GM19025 (cell line): ENCODE data around the gene TMCO4.

ENCODE experiments used
- ATAC-seq: cut with Tn5 transposase; IDR thresholded peaks from one replicate; pipeline ENCODE4 v1.9.1; 2021; ENCODE audit warnings: mild to moderate bottlenecking, low read depth, moderate library complexity; ENCODE audit not compliant: unreplicated experiment

Gene TMCO4

DNA sequence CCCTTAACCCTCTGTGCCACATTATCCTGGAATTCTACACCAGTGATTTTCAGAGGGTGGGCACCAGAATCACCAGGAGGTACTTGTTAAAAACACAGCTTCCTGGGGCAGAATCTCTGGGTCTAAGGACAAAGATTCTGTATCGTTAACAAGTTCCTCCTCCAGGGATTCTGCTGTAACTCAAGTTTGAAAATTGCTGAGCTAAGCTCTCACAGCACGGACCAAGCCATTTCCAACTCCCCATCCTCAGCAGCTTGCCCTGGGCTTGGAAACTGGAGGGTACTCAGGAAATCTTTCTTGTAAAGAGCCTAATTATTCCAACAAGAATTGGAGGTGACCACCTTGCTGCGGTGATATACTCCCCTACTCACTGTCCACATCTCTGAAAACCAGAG lies 48.8 kb downstream of the TMCO4 start:
- no peak for ATAC-seq

DNA sequence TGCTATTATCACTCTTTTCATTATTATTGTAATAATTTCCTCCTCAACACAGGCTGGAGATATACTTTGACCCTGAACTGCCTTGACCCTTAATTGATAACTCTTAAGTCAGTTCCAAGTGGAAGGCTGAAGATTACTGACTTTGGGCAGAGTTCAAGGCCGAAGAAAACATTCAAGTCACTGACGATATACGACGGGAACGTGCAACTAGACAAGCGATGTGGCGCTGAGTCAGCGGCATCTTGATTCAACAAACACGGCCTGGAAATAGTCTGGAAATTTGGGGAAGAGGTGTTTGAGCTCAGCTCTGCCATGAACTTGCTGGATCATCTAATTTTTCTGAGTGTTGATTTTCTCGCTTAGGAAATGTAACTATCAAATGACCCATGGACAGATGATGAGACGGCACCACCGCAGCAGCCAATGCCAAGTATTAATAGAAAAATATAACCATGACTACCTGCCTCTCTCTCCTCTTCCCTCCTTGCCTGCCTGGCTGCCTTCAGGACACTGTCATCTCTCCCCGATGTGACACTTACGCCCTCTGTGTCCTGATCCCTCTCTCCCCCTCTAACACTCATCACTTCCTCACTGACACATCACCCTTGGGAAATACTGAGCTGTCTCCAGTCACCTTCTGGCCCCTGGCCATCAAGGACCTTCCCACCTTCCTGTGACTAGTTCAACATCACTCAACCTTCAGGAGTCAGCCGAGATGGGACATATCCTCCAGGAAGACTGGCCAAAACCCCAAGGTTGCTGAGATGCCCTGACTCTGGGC lies 49.4 kb downstream of the TMCO4 start:
- ATAC-seq, result no peak

DNA sequence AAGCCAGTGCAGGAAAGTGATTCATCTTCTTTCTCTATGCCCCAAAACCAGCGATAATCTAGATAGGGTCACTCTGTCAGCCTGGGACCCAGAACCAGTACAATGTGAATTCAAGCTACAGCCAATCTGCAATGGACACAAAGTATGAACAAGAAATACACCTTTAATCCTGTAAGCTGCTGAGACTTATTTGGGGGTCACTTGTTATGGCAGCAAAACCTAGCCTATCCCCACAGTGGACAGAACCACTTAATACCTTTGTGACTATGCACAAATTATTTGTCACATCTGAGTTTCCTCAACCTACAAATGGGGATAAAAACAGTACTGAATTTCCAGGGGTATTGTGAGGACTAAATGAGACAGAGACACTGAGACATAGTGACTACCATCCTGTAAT lies 50.0 kb downstream of the TMCO4 start:
- ATAC-seq, result no peak

DNA sequence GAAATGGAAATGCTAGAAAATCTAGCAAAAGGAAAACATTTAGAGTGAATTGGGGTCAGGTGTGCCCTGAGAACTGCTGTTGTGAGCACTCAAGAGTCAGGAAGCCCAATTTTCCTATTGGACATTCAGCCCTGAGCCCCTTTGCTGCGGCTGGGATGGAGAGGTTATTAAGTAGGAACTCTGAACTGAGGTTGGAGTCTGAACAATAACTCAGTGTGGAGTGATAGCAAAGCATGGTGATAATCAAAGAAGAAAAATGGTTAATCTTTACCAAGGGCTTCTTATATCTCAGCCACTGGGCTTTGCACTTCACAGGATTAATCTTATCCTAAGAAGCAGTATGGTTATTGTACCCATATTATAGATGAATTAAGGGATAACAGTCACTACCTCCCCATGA lies 52.0 kb downstream of the TMCO4 start:
- ATAC-seq, result no peak

DNA sequence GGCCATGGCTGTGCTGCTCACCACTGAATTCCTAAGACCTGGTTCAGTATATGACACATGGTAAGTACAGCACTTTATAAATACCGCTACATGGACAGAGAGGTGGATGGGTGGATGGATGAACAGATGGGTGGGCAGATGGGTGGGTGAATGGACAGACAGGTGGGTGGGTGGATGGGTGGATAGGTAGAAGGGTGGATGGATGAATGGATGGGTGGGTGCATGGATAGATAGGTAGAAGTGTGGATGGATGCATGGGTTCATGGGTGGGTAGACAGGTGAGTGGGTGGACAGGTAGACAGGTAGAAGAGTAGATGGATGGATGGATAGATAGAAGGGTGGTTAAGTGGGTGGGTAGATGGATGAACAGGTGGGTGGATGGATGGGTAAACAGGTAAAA lies 54.8 kb downstream of the TMCO4 start:
- ATAC-seq, result no peak

DNA sequence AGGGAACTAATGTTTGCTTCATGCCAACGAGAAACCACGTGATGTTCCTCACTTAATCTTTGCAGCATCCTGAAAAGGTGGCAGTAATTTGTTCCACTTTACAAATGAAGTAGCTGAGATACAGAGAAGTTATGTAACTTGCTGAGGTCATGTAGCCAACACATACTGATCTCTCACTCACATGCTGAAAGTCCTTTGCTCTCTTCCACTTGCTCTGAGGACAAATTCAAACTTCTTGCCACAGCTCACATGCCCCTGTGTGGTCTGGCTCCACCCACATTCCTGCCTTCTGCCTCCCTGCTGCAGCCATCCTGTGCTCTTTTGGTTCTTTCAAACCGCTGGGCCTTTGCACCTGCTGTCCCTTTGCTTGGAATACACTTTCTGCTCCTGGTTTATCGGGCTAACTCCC lies 55.4 kb downstream of the TMCO4 start:
- no peak for ATAC-seq

DNA sequence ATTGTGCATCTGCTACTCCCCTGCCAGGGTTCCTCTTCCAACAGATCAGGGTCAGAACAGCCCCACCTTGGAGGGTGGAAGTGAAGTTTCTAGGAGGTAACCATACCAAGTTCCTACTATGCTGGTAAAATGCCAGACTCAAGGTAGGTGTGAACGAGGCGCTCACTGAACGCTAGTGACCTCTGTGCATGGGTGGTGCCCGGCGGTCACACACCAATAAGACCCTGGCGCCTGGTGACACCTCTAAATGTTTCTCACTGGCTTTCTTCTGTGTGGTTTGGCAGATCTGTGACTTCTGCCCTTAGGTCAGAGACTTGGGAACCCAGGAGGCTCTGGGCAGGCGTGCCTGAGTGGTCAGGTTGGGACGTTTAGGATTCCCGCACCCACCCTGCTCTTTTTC lies 55.9 kb downstream of the TMCO4 start:
- no peak for ATAC-seq

DNA sequence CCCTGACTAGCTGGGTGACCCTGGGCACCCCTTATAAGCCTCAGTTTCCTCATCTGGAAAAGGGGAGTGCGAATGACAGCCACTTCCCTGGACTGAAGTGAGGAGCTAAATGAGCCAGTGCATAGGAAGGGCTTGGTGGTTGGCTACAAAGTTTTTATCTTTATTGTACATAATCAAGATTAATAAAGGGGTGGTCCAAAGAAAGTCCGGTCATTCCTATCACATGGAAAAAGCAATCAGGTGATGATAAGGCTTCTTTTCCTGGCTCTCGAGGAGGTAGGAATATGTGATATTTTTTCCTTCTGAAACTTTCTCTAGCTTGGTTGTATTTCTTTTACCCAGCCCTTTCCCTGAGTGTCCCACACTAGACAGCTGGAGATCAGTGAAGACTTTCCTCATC lies 56.5 kb downstream of the TMCO4 start:
- ATAC-seq, result no peak

DNA sequence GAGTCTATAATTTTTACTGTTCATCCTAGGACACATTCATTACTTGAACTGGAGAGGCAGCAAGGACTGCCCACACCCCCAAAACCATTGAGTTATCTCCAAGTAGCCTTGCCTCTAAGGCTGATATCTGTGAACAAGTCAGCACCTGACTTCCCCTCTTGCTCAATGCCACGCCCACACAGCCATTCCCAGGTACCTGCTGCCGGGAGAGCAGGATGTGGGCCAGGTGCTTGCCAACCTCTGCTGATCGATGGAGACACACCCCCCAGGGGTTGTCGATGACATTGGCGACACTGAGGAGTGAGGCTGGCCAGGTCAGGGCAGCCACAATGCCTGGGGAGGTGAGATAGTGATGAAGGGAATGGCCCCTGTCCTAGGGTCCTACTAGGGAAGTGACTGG lies 60.1 kb downstream of the TMCO4 start:
- no peak for ATAC-seq

DNA sequence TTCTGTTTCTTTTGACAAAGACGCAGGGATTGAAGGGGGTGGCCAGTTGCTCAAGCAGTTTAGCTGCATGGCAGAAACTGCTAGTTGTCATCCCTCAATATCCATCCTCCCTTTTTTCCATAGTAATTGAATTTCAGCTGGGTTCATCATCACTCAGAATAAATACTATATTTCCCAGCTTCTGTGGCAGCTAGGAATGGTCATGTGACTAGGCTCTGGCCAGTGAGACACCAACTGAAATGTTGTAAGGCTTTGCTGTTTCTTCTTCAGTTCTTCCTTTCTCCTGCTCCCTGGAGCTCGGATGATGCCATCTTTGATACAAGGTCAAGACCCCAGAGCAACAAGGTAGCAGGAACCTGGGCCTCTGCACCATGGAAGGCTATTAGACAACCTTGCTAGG lies 61.0 kb downstream of the TMCO4 start:
- ATAC-seq, result no peak

DNA sequence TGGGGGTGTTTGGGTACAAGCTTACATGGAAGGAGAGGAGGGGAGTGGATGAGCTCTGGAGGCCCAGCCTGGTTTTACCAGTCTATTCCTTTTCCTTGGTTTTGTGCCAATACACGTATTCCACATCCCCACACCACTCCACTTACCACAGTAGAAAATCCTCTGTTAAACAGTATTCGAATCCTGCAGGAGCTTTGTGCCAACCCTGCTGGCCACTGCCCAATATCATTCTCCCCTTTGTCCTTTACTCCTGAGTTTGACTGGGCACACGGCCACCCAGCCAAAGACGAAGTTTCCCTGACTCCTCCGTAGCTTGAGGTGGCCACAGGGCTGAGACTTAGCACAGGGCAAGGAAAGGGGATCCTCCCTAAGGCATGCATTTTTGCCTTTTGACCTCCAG lies 61.6 kb downstream of the TMCO4 start:
- no peak for ATAC-seq

DNA sequence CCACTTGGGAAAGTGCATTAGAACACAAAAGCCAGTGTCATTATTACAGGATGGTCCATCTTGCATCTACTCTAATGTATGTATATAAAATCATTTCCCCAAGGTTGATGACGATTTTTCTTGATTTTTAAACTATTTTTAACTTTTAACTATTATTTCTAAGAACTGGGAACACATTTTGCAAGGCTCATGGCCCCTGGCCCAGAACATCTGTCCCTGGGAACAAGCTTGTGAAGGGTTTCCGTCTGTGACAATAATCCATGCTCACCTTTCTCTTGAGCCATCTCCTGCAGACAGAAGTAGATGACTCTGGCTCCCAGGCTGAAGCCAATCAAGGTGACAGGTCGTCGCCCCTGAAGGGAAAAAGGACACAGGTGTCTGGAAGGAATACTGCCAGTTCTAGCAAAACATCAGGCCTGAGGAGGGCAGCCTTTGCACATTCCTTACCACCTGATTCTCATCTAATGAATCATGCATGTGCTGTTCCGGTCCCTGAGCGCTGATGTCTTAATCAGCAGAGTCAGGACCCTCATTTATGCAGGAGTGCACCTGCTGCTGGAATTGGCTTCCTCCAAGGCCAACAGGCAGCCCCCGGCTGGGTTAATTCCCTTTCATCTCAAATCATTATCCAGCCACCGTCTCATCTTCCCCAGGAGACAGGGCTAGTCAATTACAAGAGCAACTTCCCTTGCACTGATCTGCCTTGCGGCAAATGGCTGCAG lies 62.5 kb downstream of the TMCO4 start:
- no peak for ATAC-seq

DNA sequence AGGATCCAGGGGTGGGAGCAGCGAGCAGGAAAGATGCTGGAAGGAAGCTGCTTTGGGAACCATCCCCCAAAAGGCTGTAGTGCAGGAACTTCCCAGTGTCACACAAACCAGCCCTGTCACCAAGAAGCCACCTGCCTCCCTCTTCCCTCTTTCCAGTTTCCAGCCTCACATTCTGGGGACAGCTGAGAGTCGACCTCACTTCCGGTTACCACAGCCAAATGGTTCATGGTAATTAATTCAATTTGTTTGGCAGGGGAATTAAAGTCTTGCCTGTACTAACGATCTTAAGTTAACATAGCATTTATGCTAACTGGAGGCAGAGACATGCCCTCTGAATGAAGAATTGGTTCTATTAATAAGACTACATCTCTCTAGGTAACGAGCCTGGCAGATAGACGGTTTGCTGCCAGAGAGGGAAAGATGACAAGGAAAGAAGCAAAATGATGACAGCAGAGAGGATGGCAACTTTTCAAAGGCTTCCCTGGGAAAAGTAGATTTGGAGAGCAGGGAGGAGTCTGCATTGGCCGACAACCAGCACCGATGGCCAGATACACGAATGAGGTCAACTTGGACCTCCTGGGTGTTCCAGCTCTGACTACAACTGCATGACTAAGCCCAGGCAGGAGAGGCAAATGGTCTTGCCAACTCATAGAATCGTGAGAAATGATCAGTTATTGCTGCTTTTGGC lies 64.1 kb downstream of the TMCO4 start:
- ATAC-seq, result no peak

DNA sequence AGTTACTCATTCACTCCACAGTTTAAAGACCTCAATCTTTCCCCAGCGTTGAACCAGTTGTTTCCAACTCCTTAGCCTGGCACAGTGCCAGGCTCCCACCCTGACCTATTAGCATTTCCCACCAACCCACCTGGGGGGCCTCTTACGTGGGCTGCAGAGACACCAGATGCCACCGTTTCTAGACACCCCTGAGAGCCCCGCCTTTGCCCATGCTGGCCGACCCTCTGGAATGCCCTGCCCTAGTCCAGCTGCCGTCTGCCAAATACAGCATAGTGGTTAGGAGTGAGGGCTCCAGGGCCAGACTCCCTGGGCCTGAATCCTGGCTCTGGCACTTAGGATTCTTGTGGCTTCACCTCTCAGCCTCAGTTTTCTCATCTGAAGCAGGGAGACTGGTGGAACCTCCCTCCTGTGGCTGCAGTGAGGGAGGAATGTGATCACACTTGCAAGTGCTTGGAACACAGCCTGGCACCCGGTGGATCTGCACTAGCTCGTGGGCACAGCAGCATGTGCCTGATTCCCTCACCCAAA lies 65.2 kb downstream of the TMCO4 start:
- ATAC-seq, result no peak

DNA sequence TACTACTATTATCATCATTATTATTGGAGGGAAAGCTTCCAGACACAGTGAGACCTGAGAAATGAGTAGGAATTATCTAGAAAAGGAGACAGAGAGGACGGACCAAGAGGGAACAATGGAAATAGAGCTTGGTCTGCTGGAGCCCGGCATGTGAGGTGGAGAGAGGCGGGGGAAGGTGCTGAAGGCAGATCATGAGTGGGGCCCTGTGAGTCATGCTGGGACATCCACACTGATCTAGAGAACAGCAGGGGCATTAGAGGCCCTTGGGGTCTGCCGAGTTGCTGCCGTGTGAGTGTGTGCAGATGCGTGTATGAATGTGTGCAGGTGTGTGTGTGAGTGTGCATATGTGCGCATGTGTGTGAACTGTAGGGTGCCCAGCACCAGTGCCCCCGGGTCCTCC lies 65.7 kb downstream of the TMCO4 start:
- ATAC-seq, result no peak

DNA sequence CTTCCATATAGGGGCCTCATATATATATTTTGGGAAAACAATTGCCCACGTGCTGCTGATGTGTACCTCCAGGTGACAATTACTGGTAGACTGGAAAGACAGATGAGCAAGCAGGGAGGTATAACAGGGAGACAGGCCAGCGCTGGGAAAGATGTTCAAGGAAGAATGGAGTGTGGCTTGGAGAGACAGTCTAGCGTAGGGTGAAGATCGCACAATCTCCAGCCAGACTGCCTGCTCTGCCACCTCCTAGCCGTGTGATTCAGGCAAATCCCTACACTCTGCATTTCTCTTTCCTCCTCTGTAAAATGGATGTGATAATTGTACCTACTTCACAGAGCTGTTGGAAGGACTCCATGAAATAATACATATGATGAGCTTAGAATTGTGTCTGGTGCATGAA lies 66.1 kb downstream of the TMCO4 start:
- ATAC-seq, result no peak

DNA sequence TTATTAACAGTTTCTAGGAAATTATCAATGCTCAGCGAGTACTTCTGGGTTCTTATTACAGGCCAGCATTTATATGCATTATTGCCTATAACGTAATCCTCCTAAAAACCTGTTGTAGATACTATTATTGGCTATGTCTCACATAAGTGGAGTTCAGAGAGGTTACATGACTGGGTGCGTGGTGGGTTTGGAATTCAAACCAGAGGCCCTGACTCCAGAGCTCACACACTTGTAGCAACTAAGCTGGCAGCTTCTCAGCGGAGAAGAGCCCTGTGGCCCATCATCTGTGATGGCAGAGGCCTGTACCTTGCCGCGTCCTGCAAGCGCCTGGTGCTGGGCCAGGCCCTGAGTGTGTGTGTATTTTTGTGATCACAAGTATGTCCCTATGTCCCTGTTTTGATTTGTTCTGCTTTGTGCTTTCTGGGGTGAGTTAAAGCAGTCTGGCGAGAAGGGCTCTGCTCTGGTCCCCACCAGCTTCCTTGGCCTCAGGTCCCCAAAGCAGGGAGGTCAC lies 68.3 kb downstream of the TMCO4 start:
- ATAC-seq, result no peak

DNA sequence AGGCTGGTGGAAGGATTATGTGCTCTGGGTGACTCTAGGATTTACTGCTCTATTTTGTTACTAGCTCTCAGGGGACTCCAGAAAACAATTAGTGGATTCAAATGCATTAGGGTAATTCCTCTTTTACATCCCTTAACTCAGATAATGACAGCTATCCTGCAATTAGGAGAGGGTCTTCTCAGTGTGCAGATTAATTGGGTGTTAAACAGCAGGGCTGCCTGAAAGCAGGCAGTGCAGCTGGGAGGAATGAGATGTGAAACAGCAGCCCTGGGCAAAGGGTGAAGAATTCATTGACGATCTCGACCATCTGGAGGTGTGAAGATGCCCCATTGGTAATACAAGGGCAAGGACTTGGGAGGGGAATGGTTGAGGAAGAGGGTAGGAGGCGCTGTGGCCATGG lies 68.9 kb downstream of the TMCO4 start:
- no peak for ATAC-seq

DNA sequence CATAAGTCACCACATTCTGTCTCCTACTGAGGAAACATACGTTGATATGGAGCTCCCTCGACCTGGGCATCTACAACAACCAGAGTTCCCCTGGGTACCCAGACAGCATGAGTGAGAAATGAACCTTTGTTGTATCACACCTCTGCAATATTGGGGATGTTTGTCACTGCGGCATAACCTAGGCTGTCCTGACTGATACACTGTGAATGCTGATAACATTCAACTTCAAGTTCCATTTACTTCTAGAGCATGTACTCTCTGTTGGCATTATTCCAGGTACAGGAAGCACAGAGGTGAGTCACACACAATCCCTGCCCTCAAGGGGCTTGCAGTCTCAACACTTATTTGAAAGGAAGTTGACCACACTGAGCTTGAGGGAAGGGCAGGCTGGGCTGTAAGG lies 69.5 kb downstream of the TMCO4 start:
- ATAC-seq, result no peak

DNA sequence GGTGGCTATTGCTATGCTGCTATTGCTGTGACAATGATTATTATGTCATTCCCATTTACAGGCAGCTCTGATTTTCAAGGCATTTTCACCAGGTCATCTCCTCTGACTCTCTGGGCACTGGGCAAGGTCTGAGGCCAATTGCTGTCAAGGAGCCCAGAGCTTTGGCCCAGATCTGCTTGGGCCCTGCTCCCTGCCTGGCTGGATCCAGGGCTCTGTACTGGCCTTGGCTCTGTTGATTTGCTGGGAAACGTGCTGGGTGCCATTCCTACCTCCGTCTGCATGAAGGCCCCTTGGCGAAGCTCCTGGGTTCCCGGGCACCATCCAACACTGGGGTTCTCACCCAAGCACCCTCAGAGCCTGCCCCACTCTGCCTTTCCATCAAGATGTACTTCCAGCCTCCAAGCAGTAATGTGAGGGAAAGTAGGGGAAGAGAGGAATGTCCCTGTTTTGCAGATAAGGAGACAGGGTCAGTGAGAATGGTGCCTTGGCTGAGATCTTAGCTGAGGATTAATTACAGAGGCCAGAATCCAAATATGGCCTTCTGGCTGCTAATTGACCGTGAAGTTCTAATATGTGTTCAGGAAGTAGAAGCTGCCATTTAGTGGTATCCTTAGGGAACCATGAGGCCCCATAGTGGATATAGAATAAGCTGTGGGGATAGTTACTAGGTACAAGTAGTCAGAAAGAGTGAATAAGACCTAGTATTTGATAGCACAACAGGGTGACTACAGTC lies 71.1 kb downstream of the TMCO4 start:
- ATAC-seq, result no peak

DNA sequence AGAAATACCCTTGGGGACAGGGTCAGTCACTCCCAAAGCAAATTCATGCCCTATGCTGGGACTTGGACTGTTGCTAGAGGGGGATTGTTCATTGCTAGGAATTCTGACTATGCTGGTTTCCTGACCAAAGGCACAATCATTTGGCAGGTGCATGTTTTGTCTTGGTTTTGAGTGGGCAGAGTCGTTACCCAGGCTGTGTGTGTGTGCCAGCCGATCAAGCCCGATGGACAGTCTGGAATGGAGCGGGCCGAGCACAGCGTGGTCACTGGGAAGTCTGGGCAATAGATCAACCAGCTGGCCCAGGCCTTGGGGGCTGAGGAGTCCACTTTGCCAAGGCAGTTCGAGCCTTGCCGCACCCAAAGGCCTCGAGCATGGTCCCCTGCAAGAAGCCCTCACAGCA lies 74.1 kb downstream of the TMCO4 start:
- no peak for ATAC-seq
